Measurements from ENCODE around the gene DDX31.
"Not testable (repeated sequence)": the region's sequence is repeated elsewhere in the genome, so short reads cannot be mapped to it uniquely, and the experiment has no call there.

The DDX31 gene

DNA sequence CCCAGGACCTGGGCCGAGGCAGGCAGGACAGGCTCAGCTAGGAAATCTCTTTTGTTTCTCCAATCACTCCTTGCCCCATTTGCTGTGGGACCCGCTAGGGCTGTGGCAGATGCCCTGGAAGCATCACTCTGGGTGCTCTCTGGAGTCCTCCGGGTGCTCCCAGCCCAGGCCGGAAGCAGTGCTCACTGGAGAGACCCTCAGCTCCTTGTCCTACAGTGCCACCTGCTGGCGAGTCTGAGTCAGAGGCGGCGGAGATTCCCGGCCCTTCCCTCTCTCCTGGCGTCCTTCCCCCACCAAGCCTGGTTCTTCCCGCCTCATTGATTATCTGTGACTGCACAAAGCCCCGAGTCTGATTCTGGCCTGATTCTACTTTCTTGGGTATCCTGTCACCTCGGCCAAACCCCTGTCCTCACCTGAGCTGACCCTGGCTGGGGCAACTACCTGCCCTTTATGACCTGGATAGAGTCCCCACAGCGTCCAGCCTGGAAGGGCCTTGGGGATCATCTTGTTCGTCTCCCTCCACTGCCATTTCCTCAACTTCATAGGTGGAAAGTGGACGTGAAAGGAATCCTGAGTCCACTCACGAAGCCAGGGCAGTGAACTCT, 94.7 kb downstream of the DDX31 start:
- peak; percentile 55 for DNase-seq

DNA sequence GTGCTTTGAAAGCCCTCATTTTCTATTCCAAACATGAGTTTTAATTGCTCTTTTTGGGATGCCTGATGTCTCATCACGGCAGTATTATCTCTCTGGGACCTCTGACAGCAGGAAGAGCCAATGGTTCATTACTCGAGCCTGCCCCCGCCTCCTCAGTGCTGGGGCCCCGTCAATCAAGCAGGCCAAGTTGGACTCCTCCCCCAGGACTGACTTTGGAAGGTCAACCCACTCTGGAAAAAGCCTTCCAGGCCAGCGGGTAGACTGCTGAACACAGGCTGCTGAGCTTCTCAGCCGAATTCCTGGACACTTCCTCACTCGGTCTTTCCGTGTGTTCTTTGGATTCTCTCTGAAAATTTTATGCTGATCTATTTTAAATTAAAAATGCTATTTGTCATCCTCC, 96.9 kb downstream of the DDX31 start:
- no peak for DNase-seq

- no peak for DNase-seq
Observed at GRCh38 chr9:132571806-132572600, 97.8 kb downstream of the DDX31 start.

- DNase-seq, result not testable (repeated sequence)
Observed at GRCh38 chr9:132568787-132569186, 101.0 kb downstream of the DDX31 start.

DNA sequence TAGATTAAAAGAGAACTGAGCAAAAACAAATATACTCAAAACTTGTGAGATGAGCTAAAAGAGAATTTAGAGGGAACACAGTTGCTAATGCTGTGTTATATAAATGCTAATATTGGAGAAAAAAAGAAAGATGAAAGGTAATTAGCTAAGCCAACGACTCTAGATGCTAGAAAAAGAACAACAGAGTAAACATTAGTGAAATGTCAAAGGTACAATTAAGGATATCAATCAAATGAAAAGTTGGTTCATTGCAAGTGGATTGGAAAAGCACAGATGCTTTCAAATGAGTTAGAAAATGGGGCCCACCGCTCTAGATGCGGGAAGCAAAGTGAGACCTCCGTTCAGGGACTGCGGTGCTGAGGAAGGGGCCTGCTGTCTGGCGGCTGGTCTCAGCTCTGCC, 105.3 kb downstream of the DDX31 start:
- DNase-seq, result no peak

DNA sequence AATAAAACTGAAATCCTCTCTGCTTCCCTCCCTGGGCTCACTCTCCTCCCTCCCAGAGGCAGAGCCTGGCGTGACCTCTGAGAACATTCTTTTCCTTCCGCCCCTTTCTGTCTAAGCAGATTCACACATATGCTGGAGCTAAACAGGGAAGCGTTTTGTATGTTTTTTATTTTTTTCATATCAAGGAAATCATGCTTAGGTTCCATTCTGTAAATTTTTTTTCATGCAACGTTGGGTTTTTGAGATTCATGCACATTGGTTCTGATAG, 107.5 kb downstream of the DDX31 start:
- DNase-seq, result no peak

DNA sequence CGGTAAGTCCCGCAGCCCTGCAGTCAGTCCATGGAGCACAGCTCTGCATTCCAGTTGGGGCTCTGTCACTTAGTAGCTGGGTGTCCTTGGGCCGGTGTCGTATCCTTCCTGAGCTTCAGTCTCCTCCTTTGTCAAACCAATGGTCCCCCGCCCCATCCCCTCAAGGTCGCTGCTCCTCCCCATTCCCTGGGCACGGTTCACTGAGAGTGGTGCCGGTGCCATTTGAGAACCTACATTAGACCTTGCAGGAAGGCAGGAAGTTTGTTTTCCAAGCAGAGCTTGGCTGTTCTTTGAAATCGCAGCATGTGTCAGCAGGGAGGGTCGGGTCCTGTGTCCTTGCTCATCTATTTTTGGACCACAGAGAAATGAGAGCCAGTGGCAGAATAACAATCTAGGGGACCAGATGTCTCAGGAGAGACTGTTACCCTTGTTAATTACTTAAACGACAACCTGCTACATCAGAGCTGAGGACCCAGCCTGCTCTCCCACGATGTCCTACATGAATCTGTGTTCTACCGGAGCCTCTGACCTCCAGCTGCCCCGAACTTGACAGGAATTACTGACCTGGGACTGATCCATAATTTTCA, 109.1 kb downstream of the DDX31 start:
- DNase-seq, result no peak

- DNase-seq, result no peak
Observed at GRCh38 chr9:132559711-132560110, 110.1 kb downstream of the DDX31 start.

GRCh38 chr9:132557159-132557558, 112.6 kb downstream of the DDX31 start:
- no peak for DNase-seq

DNA sequence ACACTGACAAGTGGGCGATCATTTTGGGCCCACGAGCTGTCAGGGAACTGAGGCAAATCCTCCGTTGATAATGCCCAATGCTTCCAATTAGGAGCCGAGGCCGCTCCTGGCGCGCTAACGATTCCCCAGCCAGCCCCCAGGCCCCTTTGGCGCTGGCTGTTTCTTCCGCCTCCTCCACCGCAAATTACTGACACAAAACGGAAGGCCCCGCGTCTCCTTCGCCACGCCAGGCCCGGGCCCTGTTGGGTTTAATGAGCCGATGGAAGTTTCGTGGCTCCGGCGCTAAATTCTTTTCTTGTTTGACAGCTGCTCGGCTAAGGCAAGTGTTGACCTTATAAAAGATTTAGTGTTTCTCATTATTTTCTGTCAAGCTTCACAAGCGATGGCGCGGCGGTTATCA, 113.1 kb downstream of the DDX31 start:
- DNase-seq, result no peak

DNA sequence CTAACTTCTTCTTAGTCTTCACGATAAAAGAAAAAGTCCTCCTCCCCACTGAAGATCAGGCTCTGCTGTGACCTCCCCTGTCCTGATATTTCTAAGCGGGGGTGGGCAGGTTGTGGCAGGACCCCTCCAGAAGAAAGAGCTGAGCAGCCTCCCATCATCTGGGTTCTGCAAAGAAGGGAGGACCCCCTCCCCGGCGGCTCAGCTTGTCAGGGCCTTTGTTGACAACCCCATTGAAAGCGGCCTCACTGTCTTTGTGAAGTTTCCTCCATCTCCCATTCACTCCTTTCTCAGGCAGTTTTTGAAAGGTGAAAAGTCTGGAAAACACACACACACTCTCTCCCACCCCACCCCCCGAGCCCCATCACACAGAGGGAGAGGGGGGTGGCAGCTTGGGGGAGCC, 113.5 kb downstream of the DDX31 start:
- no peak for DNase-seq

DNA sequence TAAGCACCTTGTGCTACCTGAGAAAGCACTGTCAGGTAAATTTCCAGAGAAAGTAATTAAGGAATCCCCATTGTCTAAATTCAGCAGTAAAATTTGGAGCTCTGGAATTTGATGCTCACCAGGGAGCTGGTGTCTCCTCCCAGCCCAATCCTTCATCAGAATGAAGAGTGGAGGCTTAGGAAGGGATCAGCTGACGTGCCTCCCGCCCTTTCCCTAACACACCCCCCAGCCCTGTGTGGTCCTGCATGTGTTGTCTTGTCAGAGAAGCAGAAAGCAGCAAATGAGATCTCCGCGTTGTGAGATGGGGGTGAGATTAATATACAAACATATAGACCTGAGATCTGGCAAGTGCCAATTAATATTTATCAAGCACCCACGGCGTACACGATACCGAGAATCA, 114.3 kb downstream of the DDX31 start:
- no peak for DNase-seq

- no peak for DNase-seq
Observed at GRCh38 chr9:132554755-132555154, 115.0 kb downstream of the DDX31 start.

DNA sequence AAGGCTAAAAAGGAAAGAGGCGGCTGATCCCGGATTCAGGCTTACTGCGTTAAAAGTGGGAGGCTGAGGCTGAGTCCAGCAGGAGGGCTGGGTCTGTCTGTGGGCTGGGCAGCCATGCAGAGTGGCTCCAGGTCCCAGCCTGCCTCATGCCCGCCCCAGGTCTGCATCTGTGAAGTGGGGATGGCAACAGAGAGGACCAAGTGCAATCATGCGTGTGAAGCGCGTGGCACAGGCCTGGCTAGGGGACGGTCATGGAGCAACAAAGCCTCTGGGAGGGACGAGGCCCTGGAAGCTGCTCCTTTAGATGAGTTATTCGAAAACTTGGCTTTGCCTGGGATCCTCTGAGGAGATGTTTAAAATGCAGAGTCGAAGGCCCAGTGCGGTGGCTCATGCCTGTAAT, 117.7 kb downstream of the DDX31 start:
- DNase-seq, result no peak

GRCh38 chr9:132551556-132551955, 118.2 kb downstream of the DDX31 start:
- no peak for DNase-seq

DNA sequence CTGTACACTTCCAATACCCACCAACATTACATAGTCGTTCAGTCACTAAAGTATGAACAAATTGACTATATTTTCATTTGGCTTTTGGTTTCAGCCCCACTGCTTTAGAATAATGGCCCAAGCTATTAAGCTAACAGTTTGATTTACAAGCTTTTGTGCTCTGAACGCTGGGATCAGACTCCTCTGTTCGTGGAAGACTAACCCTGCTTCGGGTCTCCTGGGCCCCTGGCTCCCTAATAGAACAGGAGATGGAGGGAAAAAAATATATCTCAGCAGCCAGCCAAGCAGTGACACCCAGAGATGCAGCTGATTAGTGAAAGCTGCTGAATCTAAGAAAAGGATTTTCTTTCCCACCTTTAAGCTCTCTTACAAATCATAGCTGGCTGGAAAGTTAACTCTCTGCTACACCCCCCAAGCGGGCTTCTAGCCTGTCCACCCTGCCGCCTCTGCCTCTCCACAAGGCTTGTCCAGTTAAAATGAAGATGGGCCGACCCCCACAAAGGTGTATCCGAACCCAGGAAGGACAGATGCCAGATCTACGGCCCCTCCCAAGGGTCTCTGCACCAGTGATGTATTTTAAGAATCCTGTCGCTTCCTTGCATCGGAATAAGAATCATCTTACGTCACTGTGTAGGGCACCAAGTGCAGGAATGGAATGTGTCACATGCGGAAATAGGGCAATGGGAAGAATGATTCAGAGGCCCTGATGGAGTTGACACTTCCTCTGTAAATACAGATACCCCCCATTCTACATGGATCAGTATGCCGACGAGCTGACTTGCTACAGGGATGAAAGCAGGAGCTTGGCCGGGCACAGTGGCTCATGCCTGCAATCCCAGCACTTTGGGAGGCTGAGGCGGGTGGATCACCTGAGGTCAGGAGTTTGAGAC, 120.8 kb downstream of the DDX31 start:
- DNase-seq, result no peak

DNA sequence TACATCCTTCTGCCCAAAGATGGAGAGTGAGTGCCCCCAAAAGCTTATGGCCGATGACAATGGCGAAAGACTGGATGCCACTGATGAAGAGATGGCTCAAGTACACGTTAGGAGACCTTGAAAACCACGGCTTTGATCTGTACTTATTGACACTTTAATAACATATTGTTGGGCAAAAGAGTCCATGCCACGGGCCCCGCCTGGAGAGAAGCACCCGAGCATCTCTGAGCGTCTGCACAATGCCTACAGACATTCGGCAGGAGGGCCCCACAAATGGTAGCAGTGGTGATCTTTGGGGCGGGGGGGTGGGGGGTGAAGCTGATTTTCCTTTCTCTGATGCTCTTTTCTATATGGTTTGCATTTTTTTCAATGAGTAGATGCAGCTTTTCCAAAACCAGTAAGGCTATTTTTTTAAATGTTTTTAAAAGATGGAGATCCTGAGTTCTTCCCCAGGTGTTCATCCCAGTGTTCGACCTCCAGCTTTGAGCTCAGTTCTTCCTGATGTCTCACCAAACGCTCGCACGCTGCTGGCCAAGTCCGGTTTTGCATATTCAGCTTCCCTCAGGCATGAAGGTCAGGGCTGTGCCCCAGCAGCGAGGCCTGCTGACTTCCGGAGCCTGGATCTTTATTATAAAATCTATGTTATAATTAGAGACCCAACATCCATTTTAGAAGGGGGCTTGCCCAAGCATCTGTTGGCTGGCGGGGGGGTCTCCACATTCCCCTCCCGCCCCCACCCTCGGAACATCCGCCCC, 121.6 kb downstream of the DDX31 start:
- no peak for DNase-seq

GRCh38 chr9:132547436-132547835, 122.3 kb downstream of the DDX31 start:
- DNase-seq, result no peak

DNA sequence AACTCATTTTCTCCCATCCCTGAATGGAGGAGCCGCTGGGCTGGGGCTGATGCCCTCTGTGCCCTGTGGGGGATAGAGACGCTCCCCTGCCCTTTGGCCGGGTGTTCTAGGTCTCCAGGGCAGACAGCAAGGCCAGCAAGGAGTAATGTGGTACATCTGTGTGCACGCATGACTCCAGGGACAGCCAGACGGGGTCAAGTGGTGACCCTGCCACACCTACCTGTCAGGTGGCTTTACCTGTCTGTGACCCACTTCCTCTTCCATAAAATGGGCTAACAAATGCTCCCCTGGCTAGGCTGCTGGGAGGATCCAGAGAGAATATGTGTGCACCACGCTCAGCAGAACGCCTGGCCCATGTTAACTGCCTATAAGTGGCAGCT, 122.7 kb downstream of the DDX31 start:
- DNase-seq, result no peak

DNA sequence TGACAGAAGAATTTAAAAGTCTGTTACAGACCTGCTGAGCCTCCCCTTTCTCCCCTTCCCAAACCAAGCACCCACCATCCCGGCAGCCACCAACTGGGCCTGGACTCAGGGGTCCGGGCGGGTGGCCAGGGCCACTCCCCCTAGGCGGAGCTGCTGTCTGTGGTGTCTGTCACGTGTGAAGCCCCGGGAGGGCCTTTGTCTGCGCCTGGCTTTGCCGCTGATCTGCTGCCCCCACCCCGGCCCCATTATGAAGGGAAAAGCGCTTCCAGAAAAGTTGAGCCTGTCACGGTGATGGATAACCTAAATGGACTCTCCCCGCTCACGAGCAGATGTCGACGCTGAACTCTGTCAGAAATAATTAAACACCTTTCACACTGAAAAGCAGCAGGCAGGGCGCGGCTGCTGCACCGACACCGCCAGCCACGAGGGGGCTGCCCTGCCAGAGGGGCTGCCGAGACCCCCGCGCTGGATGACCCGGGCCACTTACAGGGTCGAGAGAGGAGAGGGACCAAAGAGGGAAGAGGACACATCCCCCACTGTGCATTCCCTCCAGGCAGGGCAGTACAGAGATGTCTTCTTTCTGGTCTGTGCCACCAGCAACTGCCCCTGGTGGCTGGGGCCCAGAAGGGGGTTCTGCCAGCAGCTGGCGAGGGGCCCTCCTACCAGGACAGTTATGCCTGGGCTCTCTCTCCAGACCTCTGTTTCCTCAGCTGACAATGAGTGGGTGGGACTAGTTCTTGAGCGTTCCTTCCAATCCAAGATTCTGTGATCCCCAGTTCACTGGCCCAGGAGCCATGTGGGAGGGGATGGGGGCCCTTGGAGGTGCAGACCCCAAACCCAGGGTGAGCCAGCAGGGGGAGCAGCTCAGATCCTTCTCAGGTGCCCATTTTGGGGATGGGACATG, 123.4 kb downstream of the DDX31 start:
- DNase-seq, result no peak

GRCh38 chr9:132545578-132545977, 124.2 kb downstream of the DDX31 start:
- no peak for DNase-seq

- no peak for DNase-seq
Observed at GRCh38 chr9:132543960-132544359, 125.8 kb downstream of the DDX31 start.

Measured in CD4-positive, alpha-beta T cell treated with Interleukin-17A for 1 hour (primary cell).